HG03196 (cell line): ENCODE results near the gene MED15.
A peak's percentile ranks its signal among the peaks of the same experiment; 100 is the strongest.
"Not testable (repeated sequence)": the region's sequence is repeated elsewhere in the genome, so short reads cannot be mapped to it uniquely, and the experiment has no call there.

Experiments used
- ATAC-seq: cut with Tn5 transposase; IDR thresholded peaks from one replicate; pipeline ENCODE4 v1.9.1; 2021; ENCODE audit not compliant: unreplicated experiment

Gene MED15, protein sequence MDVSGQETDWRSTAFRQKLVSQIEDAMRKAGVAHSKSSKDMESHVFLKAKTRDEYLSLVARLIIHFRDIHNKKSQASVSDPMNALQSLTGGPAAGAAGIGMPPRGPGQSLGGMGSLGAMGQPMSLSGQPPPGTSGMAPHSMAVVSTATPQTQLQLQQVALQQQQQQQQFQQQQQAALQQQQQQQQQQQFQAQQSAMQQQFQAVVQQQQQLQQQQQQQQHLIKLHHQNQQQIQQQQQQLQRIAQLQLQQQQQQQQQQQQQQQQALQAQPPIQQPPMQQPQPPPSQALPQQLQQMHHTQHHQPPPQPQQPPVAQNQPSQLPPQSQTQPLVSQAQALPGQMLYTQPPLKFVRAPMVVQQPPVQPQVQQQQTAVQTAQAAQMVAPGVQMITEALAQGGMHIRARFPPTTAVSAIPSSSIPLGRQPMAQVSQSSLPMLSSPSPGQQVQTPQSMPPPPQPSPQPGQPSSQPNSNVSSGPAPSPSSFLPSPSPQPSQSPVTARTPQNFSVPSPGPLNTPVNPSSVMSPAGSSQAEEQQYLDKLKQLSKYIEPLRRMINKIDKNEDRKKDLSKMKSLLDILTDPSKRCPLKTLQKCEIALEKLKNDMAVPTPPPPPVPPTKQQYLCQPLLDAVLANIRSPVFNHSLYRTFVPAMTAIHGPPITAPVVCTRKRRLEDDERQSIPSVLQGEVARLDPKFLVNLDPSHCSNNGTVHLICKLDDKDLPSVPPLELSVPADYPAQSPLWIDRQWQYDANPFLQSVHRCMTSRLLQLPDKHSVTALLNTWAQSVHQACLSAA

DNA sequence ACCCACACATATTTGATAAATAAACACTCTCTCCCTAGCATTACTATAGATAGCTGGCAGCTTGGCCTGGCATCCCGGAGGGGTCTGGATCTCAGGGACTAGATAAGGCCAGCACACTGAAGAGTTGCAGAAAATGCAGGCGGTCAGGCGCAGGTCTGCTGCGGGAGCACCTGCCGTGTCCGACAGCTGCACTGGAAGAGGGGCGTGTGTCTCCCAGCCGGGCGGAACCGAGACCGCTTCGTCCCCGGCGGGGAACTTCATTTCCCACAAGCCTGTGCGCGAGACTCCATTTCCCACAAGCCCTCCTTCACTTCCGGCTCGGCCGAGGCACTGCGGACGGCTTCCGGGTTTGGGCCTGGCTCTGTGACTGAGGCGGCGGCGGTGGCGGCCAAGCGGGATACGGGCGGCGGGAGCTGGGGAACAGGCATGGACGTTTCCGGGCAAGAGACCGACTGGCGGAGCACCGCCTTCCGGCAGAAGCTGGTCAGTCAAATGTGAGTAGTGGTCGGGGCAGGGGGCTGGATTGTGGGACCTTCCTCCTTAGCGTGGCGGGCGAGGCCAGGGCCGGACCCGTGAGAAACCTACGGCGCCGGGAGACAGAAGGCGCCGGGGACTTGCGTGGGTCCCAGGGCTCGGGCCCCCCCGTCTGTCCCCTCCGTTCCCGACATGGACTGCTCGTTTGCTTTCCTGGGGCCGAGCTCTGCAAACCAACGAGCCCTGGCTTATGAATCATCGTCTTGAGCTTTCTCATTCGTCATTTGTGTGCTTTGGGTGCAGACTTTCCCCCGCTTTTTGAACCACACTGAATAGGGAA lies at the start of gene MED15:
Gene MED15, plus strand, starts transcription at position 358 of the 814 bp plus-strand sequence. Its CDS starts 69 bp downstream, at position 427.
- peak; percentile 80 for ATAC-seq

DNA sequence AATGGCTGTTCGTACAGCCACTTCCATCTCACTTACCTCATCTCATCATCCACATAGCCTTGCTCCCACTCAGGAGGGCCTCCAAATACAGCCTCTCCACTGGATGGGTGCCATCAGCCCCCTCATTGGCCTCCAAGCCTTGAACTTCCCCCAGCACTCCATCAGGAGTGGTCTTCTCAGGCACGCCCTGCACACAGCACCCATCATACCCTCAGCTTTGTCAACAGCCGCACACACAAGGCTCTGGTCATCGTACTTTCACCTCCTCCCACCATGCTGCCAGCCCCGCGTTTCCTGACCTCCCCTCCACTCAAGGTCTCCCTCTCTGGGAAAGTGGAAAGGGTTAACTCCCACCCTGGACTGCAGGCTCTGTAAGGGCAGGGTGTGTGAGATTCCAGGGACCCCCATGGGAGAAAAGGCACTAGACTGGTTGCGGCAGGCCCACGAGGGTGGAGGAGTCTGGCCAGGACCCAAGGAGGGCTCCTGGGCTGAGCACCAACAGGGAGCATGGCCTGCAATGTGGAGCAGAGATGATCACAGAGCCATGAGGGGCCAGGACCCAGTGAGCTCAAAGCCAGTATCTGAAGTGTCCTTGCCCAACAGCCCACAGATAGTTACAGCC lies 48.8 kb upstream of the MED15 start:
- no peak for ATAC-seq

DNA sequence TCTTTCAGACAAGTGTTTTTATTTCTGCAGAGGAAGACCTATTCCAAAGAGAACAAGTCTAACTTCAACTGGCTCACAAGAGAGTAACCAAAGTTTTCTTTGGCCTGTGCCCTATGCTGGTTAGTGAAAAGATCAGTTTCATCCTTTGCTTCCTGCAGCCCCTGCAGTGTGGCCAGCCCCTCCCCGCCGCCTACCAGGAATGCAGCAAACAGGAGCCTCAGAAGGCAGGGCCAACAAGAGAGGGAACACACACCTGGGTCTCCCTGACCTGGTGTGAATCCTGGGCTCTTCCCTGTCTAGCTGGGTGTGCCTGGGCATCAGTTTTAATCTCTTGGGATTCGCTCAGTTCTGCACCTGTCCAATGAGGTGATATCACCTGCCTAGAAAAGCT lies 48.3 kb upstream of the MED15 start:
- ATAC-seq = no peak

DNA sequence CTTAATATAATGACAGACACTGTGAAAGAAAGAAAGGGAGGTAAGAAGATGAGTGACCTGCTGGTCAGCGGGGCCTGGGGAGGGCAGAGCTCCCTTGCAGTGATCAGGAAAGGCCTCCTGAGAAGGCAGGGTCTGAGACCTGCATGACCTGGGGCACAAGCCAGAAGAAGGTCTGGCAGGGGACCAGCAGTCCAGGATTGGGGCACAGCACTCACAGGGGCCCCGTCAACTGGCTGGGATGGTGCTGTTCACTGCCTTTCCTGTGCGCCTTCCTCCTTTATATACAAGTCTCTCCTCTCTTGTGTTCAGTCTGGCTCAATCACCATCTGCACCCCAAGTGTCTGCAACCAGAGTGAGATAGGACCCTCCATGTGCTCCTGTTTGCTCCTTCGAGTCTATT lies 47.5 kb upstream of the MED15 start:
- ATAC-seq = no peak

DNA sequence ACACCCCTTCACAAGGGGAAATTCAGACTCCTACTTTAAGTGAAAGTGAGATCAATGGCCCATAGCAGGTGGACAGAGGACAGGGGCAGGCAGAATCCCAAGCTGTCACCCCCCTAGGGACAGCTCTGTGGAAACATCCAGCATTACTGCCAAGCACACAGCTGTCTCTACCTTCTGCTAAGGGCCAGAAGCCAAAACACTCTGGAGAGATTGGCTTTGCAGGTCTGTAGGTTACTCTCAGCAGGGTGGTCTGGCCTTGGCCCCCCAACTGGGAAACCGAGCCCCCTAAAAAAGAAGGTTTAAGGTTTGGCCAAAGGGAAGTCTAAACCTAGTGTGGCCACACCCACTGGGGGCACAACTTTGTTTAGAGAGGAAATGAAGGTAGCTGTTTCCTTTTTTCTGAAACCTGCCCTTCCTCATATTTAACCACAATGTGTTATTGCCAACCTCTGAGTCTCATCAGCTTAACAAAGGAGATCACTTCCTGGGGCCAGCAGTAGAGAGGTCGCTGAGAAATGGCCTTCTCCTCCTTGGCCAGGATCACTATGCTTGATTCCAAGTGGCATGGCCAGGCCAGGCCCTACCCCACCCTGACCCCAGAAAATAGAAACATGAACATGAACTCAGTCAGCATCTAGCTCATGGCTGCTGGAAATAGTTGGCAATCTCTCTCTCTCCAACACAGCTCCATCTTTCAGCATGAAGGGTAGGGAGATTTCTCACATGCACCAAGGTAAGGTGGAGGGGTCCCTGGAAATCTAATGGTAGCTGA lies 43.9 kb upstream of the MED15 start:
- ATAC-seq = no peak

DNA sequence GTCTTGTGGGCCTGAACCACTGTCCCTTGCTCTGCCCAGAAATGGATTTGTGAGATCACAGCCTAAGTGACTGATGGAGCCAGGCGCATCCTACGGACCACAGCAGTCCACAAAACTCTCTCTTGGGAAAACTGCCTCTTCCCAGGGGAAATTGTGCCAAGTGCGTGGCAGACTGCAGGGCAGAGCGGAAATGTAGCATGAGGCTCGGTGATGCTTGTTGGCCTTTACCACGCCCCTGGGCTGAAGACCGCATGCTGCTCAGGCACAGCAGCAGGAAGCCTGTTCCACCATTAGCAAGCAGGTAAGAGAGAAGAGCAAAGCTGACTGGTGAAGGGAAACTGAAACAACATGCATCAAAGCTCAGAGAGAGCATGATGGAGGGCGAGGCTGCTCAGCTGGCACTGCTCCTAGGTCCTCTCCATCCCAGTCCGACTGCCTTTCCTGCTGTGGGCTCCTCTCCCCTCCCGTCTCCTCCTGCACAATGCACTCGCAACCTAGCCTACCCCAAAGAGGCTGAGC lies 43.3 kb upstream of the MED15 start:
- ATAC-seq = no peak

DNA sequence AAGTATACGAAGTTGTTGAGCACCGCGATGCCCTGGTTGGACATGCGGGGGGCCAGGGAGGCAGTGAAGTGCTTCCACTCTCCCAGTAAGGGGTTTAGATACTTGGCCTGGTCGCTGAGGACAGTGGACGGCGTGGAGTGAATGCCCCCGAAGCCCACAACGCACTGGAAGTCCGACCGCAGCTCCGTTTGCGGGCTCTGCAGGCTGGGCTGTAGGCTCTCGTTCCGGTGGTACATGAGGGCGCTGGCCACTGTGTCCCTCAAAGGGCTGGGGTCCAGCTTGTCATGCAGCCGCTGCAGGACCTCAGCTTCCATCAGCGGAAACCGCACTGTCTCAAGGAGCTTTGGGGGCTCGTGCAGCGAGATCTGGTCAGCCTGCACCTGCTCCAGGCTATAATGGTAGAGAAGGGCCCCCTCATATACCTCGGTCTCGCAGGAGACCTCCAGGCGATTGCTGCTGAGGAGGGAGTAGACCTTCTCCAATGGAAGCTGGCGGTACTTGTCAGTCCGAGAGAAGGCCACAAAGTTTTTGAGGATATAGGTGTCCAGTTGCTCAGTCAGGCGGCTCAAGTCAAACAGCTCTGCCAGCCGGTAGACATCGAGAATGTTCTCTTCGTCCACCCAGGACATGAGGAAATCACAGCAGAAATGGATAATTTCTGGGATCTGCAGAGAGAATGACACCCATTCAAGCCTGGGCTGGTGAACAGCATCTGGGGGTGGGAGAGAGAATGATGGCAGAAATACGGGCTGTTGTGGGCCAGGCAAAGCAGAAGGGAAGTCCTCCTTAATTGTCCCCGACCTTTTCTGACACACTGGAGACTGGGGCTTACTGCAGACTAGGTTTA lies 42.3 kb upstream of the MED15 start:
- ATAC-seq = no peak

DNA sequence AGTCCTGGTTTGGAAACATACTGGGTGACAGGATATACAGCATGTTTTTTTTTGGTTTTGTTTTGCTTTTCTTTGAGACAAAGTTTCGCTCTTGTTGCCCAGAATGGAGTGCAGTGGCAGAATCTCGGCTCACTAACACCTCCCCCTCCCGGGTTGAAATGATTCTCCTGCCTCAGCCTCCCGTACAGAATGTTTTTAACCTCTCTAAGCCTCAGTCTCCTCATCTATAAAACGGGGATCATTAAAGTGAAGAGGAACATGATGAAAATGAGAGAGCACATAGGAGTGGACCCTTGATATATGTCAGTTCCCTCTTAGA lies 41.7 kb upstream of the MED15 start:
- no peak for ATAC-seq

DNA sequence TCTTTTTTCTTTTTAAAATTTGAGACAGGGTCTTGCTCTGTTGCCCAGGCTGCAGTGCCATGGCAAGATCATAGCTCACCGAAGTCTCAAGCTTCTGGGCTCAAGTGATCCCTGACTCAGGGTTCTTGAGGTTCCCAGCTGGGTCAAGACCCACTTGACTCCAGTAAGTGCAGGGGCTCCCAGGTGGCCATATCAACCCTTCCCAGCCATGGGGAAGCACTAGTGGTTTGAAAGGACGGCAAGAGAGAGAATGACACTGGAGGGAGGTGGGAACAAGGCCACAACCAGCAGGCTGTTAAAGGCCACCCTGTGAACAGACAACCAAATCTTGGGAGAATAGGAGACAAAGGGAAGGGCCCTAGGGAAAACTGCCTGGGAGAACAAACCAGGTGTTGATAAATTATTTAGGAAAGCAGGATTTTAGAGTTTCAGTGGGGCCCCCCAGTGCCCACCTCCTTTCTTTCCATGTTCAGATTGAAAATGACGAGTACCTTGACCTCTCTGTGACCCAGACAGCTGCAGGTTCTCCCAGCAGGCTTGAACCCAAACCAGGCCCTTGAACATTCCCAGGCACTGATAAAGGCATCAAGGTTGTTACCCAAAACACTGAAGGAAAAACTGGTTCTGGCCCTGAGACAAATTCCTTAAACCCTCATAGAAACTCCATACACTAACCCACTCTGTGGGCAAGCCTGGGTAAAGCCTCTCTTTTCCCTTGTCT lies 40.6 kb upstream of the MED15 start:
- no peak for ATAC-seq

DNA sequence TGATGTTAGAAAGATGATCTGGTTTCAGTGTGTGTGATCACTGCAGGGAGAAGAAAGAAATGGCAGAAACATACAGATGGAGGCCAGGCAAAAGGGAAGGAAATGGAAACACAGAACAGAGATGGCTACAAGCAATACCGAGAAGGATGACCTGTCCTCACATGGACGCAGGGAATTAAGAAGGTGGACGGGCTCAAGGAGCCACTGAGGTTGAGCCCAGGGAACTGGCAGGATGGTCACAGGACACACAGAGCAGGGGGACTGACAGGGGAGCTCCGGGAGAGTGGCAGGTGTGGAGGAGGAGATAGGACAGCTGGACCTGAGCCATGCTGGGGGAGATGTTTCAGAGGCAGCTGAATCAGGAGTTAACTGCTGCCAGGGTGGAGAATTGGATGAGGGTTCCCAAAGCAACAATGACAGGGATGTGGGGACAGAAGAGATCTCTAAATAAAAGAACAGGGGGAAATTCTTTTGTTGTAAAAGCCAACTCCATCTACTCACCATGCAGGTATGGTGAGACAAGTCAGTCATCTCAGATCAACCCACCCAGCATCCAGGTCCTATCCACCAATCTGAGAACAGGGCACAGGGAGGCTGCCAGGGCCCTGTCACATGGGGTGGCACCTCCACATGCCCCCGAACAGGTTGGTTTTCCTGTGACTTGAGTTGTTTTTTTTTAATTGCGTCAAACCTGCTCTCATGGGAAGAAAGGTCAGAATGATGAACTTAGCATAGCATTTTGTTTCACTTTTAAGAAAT lies 38.1 kb upstream of the MED15 start:
- no peak for ATAC-seq

DNA sequence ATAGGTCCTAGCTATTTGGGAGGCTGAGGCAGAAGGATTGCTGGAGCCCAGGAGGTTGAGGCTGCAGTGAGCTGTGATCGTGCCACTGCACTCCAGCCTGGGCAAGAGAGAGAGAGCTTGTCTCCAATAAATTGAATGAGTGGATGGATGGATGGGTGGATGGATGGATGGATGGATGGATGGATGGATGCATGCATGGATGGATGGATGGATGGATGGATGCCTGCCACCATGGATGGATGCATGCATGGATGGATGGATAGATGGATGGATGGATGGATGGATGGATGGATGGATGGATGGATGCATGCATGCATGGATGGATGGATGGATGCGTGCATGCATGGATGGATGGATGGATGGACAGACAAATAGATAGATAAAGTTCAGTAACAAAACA lies 36.9 kb upstream of the MED15 start:
- not testable (repeated sequence) for ATAC-seq

DNA sequence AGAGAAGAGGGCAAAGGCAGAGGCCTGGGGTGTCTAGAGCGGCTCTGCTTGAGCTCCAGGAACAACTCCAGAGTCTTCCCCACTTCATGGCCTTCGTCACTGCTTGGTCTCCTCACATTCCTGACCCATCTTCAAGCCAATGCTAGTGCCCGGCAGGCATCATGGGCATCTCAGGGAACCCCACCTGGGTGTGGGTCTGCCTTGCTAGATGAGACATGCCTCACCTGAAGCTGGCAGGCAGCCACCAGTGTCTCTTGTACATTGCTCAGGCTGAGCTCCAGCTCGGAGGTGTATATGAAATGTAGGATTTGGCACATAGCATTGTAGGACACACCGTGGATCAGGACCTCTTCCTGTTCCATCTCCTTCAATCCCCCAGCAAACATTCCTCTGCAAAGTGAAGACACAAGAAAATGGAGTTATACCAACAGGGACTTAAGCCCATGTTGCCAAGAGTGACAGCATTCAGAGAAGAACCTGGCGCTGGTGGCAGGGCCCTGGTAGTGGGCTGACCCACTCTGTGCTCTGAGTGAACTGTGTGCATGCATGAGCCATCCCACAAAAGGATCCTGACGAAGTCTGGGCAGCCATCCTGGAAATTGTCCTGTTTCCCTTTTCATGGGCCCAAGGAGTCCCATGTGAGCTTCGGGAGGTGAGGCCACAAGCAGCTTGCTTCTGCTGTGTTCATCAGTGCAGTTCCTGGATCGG lies 36.1 kb upstream of the MED15 start:
- no peak for ATAC-seq

DNA sequence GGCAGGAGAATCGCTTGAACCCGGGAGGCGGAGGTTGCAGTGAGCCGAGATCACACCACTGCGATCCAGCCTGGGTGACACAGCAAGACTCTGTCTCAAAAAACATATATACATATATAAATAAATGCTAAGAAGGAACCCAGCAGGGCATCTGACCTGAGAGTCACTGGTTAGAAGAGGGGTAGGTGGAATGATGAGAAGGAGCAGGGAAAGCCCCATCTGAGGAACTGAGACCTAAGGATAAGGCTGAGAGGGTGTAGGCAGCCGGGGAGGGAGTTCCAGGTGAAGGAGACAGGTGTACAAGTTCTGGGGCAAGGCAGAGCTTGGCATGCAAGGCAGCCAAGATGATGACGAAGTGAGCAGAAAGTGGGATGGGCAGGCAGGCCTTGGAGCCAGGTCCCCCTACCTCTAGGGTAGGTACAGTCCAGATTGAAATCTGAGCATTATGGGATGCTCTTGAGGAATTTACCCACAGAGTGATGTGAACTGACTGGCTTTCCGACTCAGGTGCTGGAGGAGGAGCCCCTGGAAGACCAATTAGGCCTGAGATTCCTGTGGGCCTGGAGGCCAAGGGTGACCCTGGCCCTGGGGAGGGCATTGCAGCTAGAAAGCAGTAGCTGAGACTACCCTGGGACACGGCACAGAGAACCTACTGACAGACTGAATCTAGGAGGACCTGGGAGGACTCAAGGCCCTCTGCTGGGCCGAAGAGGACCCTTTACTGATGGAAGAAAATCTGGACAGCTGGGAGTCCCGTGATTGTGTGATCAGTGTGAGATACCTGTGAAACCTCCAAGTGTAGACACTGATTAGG lies 34.6 kb upstream of the MED15 start:
- no peak for ATAC-seq

DNA sequence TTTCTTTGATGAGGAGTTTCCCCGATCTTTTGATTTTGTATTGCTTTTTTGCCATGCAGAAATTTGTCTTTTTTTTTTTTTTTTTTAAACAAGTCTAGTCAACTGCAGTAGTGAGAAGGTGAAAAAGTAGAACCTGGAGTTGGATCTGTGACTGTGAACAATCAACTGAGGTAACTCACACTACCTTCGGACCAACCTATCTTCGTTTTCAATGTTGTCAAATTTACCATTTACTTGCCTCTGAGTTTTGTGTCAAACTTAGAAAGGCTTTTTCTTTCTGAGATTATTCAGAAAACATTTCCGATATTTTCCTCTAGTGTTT lies 32.3 kb upstream of the MED15 start:
- no peak for ATAC-seq

DNA sequence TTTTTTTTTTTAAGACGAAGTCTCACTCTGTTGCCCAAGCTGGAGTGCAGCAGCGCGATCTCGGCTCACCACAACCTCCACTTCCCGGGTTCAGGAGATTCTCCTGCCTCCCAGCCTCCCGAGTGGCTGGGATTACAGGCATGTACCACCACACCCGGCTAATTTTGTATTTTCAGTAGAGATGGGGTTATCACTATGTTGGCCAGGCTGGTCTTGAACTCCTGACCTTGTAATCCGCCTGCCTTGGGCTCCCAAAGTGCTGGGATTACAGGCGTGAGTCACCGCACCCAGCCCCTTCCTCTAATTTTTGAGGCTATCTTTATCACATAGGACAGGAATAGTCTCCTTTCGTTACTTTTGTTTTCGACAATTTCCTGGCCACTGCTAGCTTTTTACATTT lies 31.8 kb upstream of the MED15 start:
- not testable (repeated sequence) for ATAC-seq

DNA sequence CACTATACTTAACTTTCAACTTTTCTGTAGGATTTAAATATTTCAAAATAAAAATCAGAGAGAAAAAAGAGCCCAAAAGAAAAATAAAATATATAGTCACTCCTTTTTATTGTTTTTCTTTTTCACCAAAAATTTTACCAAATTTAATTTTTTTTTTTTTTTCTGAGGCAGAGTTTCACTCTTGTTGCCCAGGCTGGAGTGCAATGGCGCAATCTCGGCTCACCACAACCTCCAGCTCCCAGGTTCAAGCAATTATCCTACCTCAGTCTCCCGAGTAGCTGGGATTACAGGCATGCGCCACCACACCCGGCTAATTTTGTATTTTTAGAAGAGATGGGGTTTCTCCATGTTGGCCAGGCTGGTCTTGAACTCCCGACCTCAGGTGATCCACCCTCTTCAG lies 29.4 kb upstream of the MED15 start:
- not testable (repeated sequence) for ATAC-seq
